ENCODE results near the gene TENT4A.
"Not testable (repeated sequence)": the region's sequence is repeated elsewhere in the genome, so short reads cannot be mapped to it uniquely, and the experiment has no call there.

Gene TENT4A

GRCh38 chr5:6773342-6774035, 60.3 kb downstream of the TENT4A start:
- DNase-seq (ENCODE audit: low read depth): no peak

- not testable (repeated sequence) for DNase-seq (ENCODE audit: low read depth)
Observed at GRCh38 chr5:6774207-6774606, 61.0 kb downstream of the TENT4A start.

GRCh38 chr5:6774721-6775204, 61.5 kb downstream of the TENT4A start:
- no peak for DNase-seq (ENCODE audit: low read depth)

- no peak for DNase-seq (ENCODE audit: low read depth)
Observed at GRCh38 chr5:6775571-6775970, 62.3 kb downstream of the TENT4A start.

- DNase-seq (ENCODE audit: low read depth): no peak
Observed at GRCh38 chr5:6780802-6781391, 67.7 kb downstream of the TENT4A start.

- DNase-seq (ENCODE audit: low read depth): no peak
Observed at GRCh38 chr5:6781716-6782115, 68.5 kb downstream of the TENT4A start.

GRCh38 chr5:6783787-6784186, 70.6 kb downstream of the TENT4A start:
- DNase-seq (ENCODE audit: low read depth): no peak

- no peak for DNase-seq (ENCODE audit: low read depth)
Observed at GRCh38 chr5:6784481-6784880, 71.2 kb downstream of the TENT4A start.

- DNase-seq (ENCODE audit: low read depth): no peak
Observed at GRCh38 chr5:6785161-6785860, 72.1 kb downstream of the TENT4A start.

- no peak for DNase-seq (ENCODE audit: low read depth)
Observed at GRCh38 chr5:6785861-6786180, 72.6 kb downstream of the TENT4A start.

- no peak for DNase-seq (ENCODE audit: low read depth)
Observed at GRCh38 chr5:6786786-6787495, 73.7 kb downstream of the TENT4A start.

GRCh38 chr5:6787941-6788340, 74.7 kb downstream of the TENT4A start:
- no peak for DNase-seq (ENCODE audit: low read depth)

- DNase-seq (ENCODE audit: low read depth): no peak
Observed at GRCh38 chr5:6788439-6788838, 75.2 kb downstream of the TENT4A start.

- DNase-seq (ENCODE audit: low read depth): no peak
Observed at GRCh38 chr5:6788956-6789649, 75.9 kb downstream of the TENT4A start.

- no peak for DNase-seq (ENCODE audit: low read depth)
Observed at GRCh38 chr5:6790346-6790865, 77.2 kb downstream of the TENT4A start.

- no peak for DNase-seq (ENCODE audit: low read depth)
Observed at GRCh38 chr5:6791031-6791430, 77.8 kb downstream of the TENT4A start.

- DNase-seq (ENCODE audit: low read depth): no peak
Observed at GRCh38 chr5:6792376-6792775, 79.1 kb downstream of the TENT4A start.

- DNase-seq (ENCODE audit: low read depth): no peak
Observed at GRCh38 chr5:6792911-6793471, 79.8 kb downstream of the TENT4A start.

GRCh38 chr5:6801236-6801635, 88.0 kb downstream of the TENT4A start:
- no peak for DNase-seq (ENCODE audit: low read depth)

GRCh38 chr5:6803981-6804550, 90.8 kb downstream of the TENT4A start:
- DNase-seq (ENCODE audit: low read depth): no peak
